GM11168 (cell line): Measurements from ENCODE around the gene SPRR3.
"Not testable (repeated sequence)": the region's sequence is repeated elsewhere in the genome, so short reads cannot be mapped to it uniquely, and the experiment has no call there.

Source experiments
- in situ Hi-C: fragments of 300-500 bp; cut with MboI; formaldehyde crosslinking; loops from one replicate; pipeline ENCODE4 v1.12.0; 2022; ENCODE audit warnings: low sequenced_read_pairs; ENCODE audit not compliant: unreplicated experiment

Gene SPRR3

DNA sequence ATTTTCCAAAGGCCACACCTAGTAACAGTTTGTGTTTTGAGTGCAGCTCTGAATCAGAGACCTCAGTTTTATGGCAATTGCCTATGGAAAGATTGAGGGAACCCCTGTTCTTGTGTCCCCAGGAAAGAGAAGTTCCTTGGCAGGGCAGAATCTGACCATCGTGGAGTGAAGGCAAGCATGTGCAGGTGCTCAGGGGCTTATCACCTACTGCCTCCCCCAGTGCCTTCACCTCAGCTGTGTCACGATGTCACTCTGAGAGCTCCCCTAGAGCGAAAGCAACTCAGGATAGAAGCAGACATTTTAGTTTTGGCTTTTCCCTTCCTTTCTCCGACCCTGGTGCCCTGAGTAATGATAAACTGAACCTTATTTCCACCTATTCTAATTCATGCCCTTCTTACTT is 19.5 kb upstream of the SPRR3 start:
- in situ Hi-C loops: no loop called here

DNA sequence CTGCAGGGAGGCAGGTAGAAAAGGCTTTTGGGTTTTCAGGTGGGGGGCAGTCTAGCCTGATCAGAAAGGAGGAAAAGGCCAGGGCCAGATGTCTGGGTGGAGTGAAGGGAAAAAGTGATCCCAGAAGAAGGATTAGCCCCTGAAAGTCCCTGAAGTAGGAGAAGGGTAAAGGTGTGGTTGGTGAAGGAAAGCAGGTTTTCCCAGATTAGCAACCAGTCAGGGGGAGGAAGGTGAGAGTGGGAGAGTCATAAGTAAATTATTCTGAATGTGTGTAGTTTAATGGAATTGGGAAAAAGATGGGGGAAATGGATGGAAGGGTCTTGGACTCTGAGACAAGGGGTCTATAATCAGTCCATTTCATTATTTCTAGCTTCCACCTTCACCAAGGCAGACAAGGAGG is 18.3 kb upstream of the SPRR3 start:
- in situ Hi-C loops: no loop called here

DNA sequence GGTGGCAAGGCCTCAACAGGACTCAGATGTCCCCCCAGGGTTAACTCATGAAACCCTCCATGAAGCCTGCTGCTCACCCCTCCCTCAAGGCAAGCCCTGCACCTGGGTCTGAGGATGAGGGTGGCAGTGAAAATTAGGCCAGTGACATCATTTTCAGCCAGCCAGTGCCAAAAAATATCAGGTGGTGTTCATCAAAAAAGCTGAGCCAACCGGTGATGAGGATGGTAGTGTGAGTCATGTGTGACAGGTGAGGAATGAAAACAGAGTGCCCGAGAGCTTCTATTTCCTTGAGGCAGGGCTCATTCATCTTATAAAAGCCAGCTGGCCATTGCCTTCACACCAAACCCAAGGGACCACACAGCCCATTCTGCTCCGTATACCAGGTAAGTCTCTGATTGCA is 17.8 kb upstream of the SPRR3 start, which contains the start of gene SPRR1A:
Gene SPRR1A (plus strand): TSS at position 339 of the 400 bp plus-strand sequence. CDS start 1,150 bp downstream, outside the sequence.
- in situ Hi-C loops: no loop called here

DNA sequence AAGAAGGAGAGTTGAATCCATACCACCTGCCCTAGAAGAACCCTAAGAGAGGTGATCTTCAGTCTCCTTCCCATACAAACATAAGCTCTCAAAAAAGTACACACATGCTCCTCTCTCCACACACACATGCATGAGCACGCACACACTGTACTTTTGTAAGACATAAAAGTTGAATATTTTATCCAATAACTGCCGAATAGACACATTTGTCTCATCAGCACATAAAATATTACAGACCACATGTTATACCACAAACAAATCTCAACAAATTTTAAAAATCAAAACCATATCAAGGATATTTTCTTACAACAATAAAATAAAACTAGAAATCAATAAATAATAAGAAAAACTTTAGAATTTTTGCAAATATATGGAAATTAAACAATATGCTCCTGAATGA is 15.0 kb upstream of the SPRR3 start:
- in situ Hi-C loops: no loop called here

DNA sequence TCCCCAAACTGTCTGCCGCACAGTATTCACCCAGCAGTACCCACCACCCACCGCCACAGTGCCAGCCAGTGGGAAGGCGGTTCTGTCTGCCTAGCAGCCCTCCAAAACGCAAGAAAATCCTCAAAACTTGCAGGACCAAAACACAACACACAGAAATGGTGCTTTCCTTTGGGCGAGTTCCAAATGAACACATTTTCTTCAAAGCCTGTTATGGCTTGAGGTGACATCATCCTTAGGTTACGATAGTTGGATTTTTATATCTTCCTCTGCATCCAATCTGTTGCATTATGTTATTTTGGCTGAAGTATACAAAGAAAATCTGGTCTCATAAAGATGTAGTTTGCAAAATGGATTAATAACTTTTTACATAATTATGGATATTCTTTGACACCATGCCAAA is 8.4 kb upstream of the SPRR3 start:
- in situ Hi-C loops: no loop called here

DNA sequence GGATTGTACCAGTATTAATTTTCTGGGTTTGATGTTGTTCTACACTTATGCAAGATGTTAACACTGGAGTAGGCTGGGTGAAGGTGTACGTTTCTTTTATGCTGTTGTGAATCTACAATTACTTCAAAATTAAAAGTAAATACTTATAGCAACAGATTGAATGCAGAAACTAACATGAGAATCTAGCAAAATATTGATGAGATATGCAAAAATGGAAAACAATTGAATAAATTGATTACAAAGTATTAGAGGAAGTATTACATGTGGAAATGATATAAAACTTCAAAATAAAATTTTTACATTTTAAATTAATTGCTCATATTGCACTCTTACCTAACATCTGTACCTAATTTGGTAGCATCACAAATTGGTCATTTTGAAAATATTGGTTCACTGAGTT is 5.7 kb upstream of the SPRR3 start:
- in situ Hi-C loops: no loop called here

DNA sequence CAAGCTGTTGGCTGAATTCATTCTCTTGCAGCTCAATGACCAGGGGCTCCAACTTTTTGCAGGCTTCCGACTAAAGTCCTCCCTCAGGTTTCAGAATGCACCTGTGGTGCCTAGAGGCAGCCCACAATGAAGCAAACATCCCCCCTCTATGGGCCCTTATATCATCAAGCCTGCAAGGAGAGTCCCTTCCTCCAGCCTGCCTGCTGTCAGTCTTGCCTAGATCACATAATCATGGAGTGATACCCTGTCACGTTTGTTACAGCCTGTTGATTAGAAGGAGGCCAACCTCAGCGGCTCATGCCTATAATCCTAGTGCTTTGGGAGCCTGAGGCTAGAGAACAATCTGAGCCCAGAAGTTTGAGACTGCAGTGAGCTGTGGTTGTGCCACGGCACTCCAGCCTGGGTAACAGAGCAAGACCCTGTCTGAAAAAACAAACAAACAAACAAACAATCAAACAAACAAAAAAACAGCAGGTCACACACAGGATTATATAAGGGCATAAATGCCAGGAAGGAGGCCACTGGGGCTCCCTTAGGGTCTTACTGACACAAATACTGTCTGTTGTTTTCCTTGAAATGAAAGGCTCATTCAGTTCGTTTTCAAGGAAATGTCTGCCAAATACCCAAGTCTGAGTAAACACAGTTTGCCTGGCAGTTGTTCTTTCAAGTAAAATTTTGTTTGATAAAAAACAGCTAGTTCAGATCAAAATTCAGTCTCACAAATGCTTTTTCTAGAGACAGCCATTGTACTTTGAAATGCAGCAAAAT is 4.7 kb upstream of the SPRR3 start:
- in situ Hi-C loops: no loop called here

DNA sequence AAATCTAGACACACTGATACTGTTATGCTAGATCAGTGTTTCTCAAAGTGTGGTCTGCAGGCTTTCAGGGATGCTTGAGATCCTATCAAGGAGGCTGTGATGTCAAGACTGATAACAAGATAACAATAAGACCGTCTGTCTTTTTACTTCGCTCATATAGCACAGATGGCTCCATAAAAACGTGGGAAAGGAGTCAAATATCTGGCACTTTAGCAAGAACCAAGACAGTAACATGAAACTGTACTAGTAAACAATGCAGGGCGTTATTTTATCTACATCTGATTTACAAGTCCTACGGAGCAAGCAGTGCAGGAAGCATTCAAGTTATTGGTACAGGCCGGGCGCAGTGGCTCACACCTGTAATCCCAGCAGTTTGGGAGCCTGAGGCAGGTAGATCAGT is 3.6 kb upstream of the SPRR3 start:
- in situ Hi-C loops: no loop called here

DNA sequence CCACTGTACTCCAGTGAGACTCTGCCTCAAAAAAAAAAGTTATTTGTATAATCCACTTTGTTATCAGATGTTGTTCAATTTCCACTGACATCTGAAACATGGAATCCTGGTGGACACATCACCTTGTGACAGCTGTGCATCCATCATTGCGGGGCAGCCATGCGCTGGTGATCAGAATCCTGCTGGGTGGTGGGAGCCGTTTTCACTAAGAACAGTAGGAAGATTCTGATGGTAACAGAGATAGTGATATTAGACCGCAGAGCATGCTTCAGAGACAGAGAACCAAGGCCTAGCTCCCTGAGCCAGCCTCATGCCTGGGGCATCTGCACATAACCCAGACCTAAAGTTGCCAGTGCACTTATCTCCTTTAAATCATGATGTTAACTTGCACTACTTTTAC is 3.1 kb upstream of the SPRR3 start:
- in situ Hi-C loops: no loop called here

DNA sequence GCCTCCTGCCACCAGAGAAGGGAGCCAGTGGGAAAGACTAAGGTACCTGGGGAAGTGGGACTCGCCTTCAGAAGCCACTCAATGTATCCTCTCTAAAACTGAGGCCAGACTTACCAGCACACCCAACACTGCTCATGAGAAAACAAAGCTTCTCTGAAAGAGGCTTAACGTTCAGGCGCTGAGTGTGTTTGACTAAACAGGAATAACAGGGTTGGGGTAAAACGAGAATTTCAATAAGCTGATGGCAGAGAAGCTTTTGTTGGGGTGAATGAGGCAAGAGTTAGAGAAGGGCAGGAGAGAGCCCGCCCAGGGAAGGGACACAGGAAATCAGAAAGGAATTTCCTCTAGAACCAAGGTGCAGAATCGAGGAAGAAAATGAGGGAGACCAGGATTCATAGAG is 1.7 kb upstream of the SPRR3 start:
- in situ Hi-C loops: no loop called here

DNA sequence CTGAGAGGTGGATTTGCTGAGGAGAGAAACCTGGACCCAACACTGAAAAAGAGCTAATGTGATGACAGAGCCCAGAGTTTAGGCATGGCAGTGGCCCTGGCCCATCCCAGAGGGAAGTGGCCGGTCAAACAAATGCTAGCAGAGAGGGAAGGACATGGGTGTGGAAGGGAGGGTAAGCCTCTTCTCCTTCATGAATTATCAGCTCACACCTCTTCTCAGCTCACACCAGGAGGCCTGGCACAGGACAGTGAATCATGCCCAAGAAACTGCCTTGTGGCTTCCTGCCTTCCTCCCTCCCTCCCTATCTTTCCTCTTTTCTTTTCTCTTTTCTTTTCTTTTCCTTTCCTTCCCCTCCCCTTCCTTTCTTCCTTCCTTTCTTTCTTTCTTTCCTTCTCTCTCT is 1.3 kb upstream of the SPRR3 start:
- in situ Hi-C loops: no loop called here

DNA sequence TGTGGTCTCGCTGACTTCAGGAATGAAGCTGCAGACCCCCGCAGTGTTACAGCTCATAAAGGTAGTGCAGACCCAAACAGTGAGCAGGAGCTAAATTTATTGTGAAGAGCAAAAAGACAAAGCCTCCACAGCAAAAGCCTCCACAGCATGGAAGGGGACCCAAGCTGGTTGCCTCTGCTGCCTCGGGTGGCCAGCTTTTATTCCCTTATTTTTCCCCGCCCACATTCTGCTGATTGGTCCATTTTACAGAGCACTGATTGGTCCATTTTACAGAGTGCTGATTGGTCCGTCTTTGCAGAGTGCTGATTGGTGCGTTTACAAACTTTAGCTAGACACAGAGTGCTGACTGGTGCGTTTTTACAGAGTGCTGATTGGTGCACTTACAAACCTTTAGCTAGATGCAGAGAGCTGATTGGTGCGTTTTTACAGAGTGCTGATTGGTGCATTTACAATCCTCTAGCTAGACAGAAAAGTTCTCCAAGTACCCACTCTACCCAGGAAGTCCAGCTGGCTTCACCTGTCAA is 9.7 kb downstream of the SPRR3 start:
- in situ Hi-C loops: not testable (repeated sequence)

DNA sequence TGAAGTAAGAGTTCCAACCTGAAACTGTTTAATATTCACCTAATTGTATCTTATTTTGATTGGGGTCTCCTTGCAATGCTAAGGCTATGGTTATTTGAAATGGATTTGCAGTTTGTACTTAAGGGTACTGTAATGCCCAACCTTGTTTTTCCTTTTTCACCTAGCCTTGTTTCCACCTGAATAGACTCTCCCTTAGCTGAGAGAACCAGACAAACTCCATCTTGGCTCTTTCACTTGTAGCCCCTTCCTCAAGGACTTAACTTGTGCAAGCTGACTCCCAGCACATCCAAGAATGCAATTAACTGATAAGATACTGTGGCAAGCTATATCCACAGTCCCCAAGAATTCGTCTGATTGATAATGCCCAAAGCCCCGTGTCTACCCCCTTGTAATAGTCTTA is 20.3 kb downstream of the SPRR3 start:
- in situ Hi-C loops: not testable (repeated sequence)

DNA sequence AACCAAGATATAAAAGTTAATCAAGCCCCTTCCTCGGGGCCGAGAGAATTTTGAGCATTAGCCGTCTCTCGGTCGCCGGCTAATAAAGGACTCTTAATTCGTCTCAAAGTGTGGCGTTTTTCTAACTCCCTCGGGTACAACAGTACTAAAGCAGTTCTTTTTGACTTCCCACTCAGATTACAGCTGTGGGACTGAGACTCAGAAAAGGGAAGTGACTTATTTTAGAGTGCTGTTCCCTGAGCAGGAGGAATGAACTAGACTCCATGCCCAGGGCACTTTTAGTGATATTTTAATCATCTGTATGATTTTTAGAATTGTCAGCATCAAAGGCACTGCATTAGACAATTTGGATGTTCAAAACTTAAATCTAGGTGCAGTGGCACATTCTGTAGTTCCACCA is 20.8 kb downstream of the SPRR3 start:
- in situ Hi-C loops: not testable (repeated sequence)

DNA sequence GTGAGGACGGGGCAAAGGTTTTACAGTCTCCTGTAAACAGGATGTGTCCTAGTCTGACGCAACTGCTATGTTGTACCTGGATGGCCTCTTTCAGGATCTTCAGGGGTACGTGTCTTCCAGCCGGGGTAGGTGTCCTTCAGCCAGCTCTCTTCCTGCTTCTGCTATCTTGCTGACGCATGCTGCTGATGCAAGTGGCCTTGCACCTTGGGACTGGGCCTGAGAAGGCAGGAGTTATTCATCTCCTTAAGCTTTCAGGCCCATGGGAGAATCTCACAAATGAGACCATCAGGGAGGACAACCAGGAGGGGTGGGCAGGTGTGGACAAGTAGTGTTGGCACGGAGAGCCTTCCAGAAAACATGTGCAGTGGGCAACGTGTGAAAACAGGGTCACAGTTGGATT is 21.6 kb downstream of the SPRR3 start:
- in situ Hi-C loops: no loop called here

DNA sequence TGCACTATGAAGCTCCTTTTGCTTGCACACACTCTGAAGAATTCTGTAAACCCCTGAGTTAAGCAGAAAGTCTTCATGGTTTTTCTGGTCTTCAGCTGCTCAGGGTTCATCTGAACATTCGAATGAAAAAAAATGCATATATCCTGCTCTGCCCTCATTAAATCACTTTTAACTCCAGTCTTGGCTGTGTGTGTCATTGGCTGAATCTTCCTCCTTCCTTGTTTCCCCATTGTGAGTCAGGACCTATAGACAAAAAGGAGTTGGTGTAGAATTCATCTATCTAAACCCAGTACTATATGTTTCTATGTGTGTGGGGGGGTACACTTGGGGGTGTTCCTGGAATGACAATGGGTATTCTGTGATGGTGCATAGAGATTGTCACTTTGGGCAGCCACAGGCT is 22.9 kb downstream of the SPRR3 start:
- in situ Hi-C loops: no loop called here

DNA sequence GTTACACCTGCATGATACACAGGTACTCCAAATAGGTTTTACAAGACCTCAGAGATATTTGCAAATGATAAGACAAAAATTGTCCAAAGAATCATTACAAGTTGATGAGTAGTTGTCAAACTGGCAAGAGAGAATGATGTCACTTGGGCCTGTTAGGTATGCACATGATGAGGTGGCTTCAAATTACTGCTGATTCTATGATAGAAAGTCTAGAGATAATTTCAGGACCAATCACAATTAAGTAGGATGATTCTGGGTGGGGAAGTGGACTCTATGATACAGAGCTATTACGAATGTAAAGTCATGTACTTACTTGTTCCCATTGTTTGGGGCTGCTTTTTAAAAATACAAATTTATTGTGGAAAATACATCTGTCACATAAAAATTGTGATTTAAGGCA is 24.2 kb downstream of the SPRR3 start:
- in situ Hi-C loops: no loop called here

DNA sequence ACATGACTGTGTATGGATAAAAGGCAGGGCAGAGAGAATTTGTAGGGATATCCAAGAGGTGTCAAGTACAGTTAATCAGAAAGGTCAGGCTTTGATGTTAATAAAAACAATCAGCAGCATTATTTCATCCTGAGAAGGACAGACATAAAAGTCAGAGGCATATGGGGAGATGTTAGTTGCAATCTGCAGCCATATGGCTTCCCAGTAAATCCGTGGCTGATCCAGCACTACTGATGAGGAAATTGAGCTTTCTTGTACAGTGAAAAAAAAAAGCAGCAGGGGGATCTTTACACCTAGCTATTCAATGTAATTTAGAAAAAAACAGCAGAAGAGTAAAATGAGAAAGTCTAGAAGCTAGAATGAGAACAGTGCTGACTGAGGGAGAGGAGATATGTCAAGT is 27.2 kb downstream of the SPRR3 start:
- in situ Hi-C loops: no loop called here

DNA sequence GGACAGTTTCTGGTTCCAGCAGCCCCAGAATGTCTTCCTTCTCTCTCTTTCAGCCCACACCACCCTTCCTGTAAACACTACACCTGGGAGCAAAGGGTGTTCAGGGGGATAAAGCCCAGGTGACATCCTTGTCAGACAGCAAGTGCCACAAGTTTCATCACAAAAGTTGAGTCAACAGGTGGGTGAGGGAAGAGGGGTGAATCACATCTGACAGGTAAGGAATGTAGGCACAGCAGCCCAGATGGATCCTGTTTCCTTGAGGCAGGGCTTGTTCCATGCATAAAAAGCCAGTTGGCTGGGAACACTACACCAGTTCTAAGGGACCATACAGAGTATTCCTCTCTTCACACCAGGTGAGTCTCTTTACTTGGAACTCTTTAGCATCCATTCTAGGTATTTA is 29.3 kb downstream of the SPRR3 start, which contains the start of gene SPRR1B:
Gene SPRR1B (plus strand): TSS at position 309 of the 400 bp plus-strand sequence. CDS start 1,143 bp downstream, outside the sequence.
- in situ Hi-C loops: no loop called here

DNA sequence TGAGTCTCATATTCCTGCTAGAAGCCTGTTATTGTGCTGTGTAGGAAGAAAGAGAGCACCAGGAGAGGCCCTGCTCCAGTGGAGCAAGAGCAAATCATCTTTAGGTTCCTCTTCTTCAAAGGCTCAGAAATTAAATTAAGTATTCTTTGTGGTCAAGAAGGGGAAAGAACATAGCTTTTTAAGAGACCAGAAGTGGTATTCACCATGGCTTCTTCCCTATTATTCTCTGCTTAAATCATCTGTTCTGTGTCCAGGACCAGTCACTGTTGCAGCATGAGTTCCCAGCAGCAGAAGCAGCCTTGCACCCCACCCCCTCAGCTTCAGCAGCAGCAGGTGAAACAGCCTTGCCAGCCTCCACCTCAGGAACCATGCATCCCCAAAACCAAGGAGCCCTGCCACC is 30.5 kb downstream of the SPRR3 start:
- in situ Hi-C loops: no loop called here

DNA sequence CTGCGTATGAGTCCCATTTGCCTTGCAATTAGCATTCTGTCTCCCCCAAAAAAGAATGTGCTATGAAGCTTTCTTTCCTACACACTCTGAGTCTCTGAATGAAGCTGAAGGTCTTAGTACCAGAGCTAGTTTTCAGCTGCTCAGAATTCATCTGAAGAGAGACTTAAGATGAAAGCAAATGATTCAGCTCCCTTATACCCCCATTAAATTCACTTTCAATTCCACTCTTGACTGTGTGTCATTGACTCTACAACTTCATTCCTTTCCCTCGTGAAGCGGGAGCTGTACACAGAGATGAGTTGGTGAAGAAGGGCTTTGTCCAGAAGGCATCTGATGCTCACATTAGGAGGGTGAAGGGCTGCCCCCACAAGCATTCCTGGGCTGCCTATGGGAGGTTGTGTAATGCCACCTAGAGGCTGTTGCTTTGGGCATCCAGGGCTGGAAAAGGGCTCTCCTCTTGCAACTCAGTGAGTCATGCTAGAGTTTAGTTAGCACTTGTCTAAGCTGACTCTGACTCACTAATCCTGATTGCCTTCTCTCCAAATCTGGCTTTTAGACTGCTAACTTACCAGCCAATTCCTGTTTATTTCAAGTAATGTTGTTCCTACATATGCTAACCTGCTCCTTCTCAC is 31.2 kb downstream of the SPRR3 start:
- in situ Hi-C loops: no loop called here

DNA sequence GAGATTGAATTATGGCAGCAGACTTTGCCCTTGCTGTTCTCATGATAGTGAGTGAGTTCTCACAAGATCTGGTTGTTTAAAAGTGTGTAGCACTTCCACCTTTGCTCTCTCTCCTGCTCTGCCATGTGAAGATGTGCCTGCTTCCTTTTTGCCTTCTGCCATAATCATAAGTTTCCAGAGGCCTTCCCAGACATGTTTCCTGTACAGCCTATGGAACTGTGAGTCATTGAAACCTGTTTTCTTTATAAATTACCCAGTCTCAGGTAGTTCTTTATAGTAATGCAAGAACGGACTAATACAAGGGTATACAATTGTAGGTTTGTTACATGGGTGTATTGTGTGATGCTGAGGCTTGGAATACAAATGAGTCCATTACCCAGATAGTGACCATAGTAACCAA is 33.7 kb downstream of the SPRR3 start:
- in situ Hi-C loops: no loop called here
